Loucy (cell line): ENCODE measurements around the gene RHOC.

Experiments
- EZH2phosphoT487 ChIP-seq: fragments of 200-600 bp; IDR thresholded peaks from 2 replicates; pipeline ENCODE4 v1.6.1; 2018; ENCODE audit warnings: antibody characterized with exemption, mild to moderate bottlenecking, moderate library complexity, borderline replicate concordance
- TF ChIP-seq, protein P1 (sequence below): fragments of 200-600 bp; sonication (generic); conservative IDR thresholded peaks from 2 replicates; pipeline ENCODE4 v1.5.1; 2014; ENCODE audit warnings: mild to moderate bottlenecking, antibody characterized with exemption, low read length

DNA sequence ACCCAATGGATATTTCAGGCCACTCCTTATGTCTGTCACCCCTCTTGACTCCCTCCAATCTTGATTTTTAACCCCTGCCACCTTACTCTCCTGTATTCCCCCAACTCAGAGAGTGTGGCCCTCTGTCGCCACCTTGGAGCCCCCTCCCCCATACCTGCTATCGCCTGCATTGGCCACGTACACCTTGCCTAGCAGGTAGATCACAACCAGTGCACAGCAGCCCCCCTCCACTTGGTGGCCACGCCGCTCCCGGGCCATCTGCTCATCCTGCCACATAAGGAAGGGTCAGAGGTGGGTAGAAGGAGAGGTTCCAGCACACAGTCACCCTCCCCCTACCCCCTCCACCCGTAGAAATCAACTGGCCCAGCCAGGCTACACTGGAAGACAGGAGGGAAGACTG, 5.3 kb upstream of the RHOC start:
- TF ChIP-seq, protein P1, sequence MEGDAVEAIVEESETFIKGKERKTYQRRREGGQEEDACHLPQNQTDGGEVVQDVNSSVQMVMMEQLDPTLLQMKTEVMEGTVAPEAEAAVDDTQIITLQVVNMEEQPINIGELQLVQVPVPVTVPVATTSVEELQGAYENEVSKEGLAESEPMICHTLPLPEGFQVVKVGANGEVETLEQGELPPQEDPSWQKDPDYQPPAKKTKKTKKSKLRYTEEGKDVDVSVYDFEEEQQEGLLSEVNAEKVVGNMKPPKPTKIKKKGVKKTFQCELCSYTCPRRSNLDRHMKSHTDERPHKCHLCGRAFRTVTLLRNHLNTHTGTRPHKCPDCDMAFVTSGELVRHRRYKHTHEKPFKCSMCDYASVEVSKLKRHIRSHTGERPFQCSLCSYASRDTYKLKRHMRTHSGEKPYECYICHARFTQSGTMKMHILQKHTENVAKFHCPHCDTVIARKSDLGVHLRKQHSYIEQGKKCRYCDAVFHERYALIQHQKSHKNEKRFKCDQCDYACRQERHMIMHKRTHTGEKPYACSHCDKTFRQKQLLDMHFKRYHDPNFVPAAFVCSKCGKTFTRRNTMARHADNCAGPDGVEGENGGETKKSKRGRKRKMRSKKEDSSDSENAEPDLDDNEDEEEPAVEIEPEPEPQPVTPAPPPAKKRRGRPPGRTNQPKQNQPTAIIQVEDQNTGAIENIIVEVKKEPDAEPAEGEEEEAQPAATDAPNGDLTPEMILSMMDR: no peak
- TF ChIP-seq EZH2phosphoT487: no peak
